HepG2 (cell line): Measurements from ENCODE around the gene ACCS. TPM values are rescaled to one million over a fixed set of nuclear protein-coding genes. Genes with fewer than 3 reads are reported as not detected.

ENCODE experiments used
- ATAC-seq: fragments of 200-7000 bp; cut with Tn5 transposase; 3 replicates; pipeline ENCODE4 v1.9.1; 2020; ENCODE audit warnings: mild to moderate bottlenecking, moderate library complexity
- BruUV-seq: library from RNA; stranded (reverse); fragments of 400-500 nt; replicated peaks from 2 replicates; lab custom pipeline; 2021; lab: Mats Ljungman, UMichigan
- CTCF ChIA-PET: fragments of 300-600 bp; formaldehyde crosslinking; extraction: SDS; loops from one replicate; lab custom pipeline; 2021; ENCODE audit warnings: low total read pairs, inconsistent platforms, low intra/inter-chr PET ratio; lab: Yijun Ruan, JAX
- POLR2A ChIA-PET: fragments of 350-600 bp; sonication (Branson Sonifier 250); formaldehyde crosslinking; loops from one replicate; lab custom pipeline; 2020; ENCODE audit warnings: antibody characterized with exemption, inconsistent platforms; lab: Yijun Ruan, JAX
- DNase-seq: peaks from one replicate; pipeline ENCODE4 v3.0.0-alpha.2; 2015; ENCODE audit warnings: low spot score
- FAIRE-seq: peaks from 3 replicates; lab custom pipeline; 2011; peaks lifted over from hg19 to GRCh38; lab: Jason Lieb, UNC
- H2AFZ ChIP-seq: one replicate; pipeline ENCODE4 v1.6.1; 2011; ENCODE audit warnings: low read length, inconsistent platforms
- H3K27ac ChIP-seq: fragments of 300-600 bp; 3 replicates; pipeline ENCODE4 v1.8.0; 2011; ENCODE audit warnings: mixed run types, mild to moderate bottlenecking, mixed read lengths, low read length, inconsistent platforms; ENCODE audit not compliant: insufficient read depth; ENCODE audit errors: extremely low read length
- H3K27me3 ChIP-seq, 2 experiments: fragments of 200-600 bp in 1 of 2; 2 replicates in 1 of 2; 3 replicates in 1 of 2; pipeline versions ENCODE4 v1.6.0 to v1.8.0; 2011; ENCODE audit warnings: low read length in 2 of 2, mild to moderate bottlenecking in 2 of 2, moderate library complexity in 2 of 2, inconsistent platforms in 1 of 2; ENCODE audit not compliant: insufficient read depth in 2 of 2, control insufficient read depth in 1 of 2
- H3K36me3 ChIP-seq, 2 experiments: fragments of 200-600 bp in 1 of 2; replicated peaks in 1 of 2; 2 replicates in 1 of 2; 3 replicates in 1 of 2; pipeline versions ENCODE4 v1.5.1 to v1.8.0; 2011; ENCODE audit warnings: low read length in 2 of 2, inconsistent platforms in 1 of 2; ENCODE audit not compliant: insufficient read depth in 2 of 2, control insufficient read depth in 1 of 2
- H3K4me1 ChIP-seq: 2 replicates; pipeline ENCODE4 v1.5.1; 2012; ENCODE audit warnings: low read length, inconsistent platforms; ENCODE audit not compliant: insufficient read depth
- H3K4me2 ChIP-seq: 2 replicates; pipeline ENCODE4 v1.6.0; 2011; ENCODE audit warnings: low read depth, low read length, inconsistent platforms
- H3K4me3 ChIP-seq, 3 experiments: fragments of 200-600 bp in 1 of 3; sonication (generic), shearing (Covaris generic) in 1 of 3; replicated peaks in 1 of 3; 2 replicates each; pipeline ENCODE4 v1.5.1; 2011 to 2016; ENCODE audit warnings: low read length in 3 of 3, inconsistent platforms in 2 of 3, low read depth in 2 of 3, mild to moderate bottlenecking in 2 of 3, control low read depth in 1 of 3, mixed read lengths in 1 of 3; ENCODE audit not compliant: insufficient read depth in 1 of 3
- H3K79me2 ChIP-seq: one replicate; pipeline ENCODE4 v1.6.1; 2011; ENCODE audit warnings: low read length, inconsistent platforms; ENCODE audit not compliant: insufficient read depth
- H3K9ac ChIP-seq: 2 replicates; pipeline ENCODE4 v1.6.0; 2011; ENCODE audit warnings: mild to moderate bottlenecking, low read depth, low read length, inconsistent platforms; ENCODE audit not compliant: insufficient read depth
- H3K9me3 ChIP-seq: 2 replicates; pipeline ENCODE4 v1.5.1; 2012; ENCODE audit warnings: mild to moderate bottlenecking, low read length
- H4K20me1 ChIP-seq: 2 replicates; pipeline ENCODE4 v1.6.0; 2011; ENCODE audit warnings: inconsistent platforms, mild to moderate bottlenecking, low read length, moderate library complexity; ENCODE audit not compliant: insufficient read depth
- ATRX ChIP-seq: sonication (generic); formaldehyde crosslinking; IDR thresholded peaks from 2 replicates; pipeline ENCODE4 v1.4.0; 2020; ENCODE audit warnings: missing genetic modification reagents, borderline replicate concordance
- FOXC1 ChIP-seq: sonication (generic); formaldehyde crosslinking; IDR thresholded peaks from 2 replicates; pipeline ENCODE4 v1.8.0; 2022; ENCODE audit warnings: mild to moderate bottlenecking, missing genetic modification reagents, borderline replicate concordance
- ISL2 ChIP-seq: sonication (generic); formaldehyde crosslinking; IDR thresholded peaks from 2 replicates; pipeline ENCODE4 v1.5.0; 2020; ENCODE audit warnings: missing genetic modification reagents
- ISX ChIP-seq: sonication (generic); formaldehyde crosslinking; conservative IDR thresholded peaks from 2 replicates; pipeline ENCODE4 v1.5.0; 2020; ENCODE audit warnings: missing genetic modification reagents
- KAT2B ChIP-seq: fragments of 150-350 bp; IDR thresholded peaks from 2 replicates; pipeline ENCODE4 v1.6.1; 2014; ENCODE audit warnings: low read depth, low read length, borderline replicate concordance
- NCOA1 ChIP-seq: sonication (generic); formaldehyde crosslinking; IDR thresholded peaks from 2 replicates; pipeline ENCODE4 v1.9.0; 2021; ENCODE audit warnings: missing genetic modification reagents
- PAF1 ChIP-seq: IDR thresholded peaks from 2 replicates; pipeline ENCODE4 v1.6.1; 2016; ENCODE audit warnings: missing genetic modification reagents, missing compliant biosample characterization
- SALL1 ChIP-seq: sonication (generic); formaldehyde crosslinking; IDR thresholded peaks from 2 replicates; pipeline ENCODE4 v1.8.0; 2022; ENCODE audit warnings: mild to moderate bottlenecking, missing genetic modification reagents
- SP5 ChIP-seq: IDR thresholded peaks from 2 replicates; pipeline ENCODE4 v1.6.1; 2016; ENCODE audit warnings: low read depth, borderline replicate concordance
- ZMYM2 ChIP-seq: sonication (generic); formaldehyde crosslinking; IDR thresholded peaks from 2 replicates; pipeline ENCODE4 v1.8.0; 2022; ENCODE audit warnings: mild to moderate bottlenecking, missing genetic modification reagents
- WGBS: methylation state at CpG from one replicate; pipeline ENCODE4 v1.1.6; 2017; ENCODE audit warnings: low lambda C conversion rate; 5-methylcytosine and 5-hydroxymethylcytosine counted together
- in situ Hi-C: cut with HindIII; loops from 2 replicates; pipeline ENCODE4 v1.10.0; 2017; ENCODE audit warnings: low pct_unique_long_range_greater_than_20kb; ENCODE audit not compliant: extremely low pct_ligation_motif_present
- intact Hi-C: fragments of 100-400 bp; cut with micrococcal nuclease; formaldehyde crosslinking; loops from one replicate; pipeline ENCODE4 v1.10.0; 2022; ENCODE audit not compliant: unreplicated experiment
- polyA plus RNA-seq, 8 experiments: library from polyadenylated mRNA; depleted of rRNA in 3 of 8; stranded (reverse) in 7 of 8; unstranded in 1 of 8; fragments of >200 nt; fragmentation: Illumina TruSeq in 4 of 8; extraction: Trizol in 4 of 8; gene quantifications; 2 replicates each; pipeline versions ENCODE4 v1.2.1 to v1.2.3, GENCODE V29; 2011 to 2016; ENCODE audit warnings: low read depth in 4 of 8, missing spikeins in 1 of 8, mixed read lengths in 1 of 8; ENCODE audit not compliant: insufficient read depth in 1 of 8
- total RNA-seq, 5 experiments: library from RNA; depleted of rRNA; stranded (reverse); fragments of >200 nt; fragmentation: Illumina TruSeq; extraction: Trizol; gene quantifications; 2 replicates each; pipeline ENCODE4 v1.2.3, GENCODE V29; 2016; ENCODE audit warnings: low read depth in 1 of 5

ACCS gene
- total and polyA plus RNA-seq, 2 of the 13 experiments (the other 11 are each of a cell fraction or from before 2014, with no cell fraction given), result 0.55 to 0.59 TPM

DNA sequence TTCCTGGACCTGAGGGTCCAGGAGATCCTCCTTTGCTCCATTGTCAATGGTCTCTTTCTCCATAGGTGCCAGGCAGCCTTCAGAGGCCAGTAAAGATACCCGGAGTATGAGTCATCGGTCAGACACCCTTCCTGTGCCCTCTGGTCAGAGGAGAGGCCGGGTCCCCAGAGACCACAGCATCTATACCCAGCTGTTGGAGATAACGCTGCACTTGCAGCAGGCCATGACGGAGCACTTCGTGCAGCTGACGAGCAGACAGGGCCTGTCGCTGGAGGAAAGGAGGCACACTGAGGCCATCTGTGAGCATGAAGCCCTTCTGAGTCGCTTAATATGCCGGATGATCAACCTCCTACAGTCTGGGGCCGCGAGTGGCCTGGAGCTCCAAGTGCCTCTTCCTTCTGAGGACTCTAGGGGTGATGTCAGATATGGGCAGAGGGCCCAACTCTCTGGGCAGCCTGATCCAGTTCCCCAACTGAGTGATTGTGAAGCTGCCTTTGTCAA lies 18.1 kb upstream of the ACCS start, which contains the start of gene ACCSL:
Gene ACCSL, plus strand, starts transcription at position 51 of the 501 bp plus-strand sequence. Its CDS starts 56 bp downstream, at position 107.
- intact Hi-C loops (no loop called here), in situ Hi-C loops (no loop called here)
- Histone ChIP-seq H3K4me2 (no peak within 1 kb of the TSS), H3K4me3 (no peak within 1 kb of the TSS), H3K36me3 (no peaks in the 10 kb centered on the region), H3K9ac (no peak within 1 kb of the TSS), H3K27me3 (peaks cover 2 to 3% of the 10 kb centered on the region in 2 experiments; a peak in 1 of 5 replicates), H2AFZ (no peak within 1 kb of the TSS), H4K20me1 (no peaks in the 10 kb centered on the region), H3K79me2 (no peaks in the 10 kb centered on the region), H3K4me1 (no peaks in the 10 kb centered on the region), H3K9me3 (no peaks in the 10 kb centered on the region), H3K27ac (no peak within 1 kb of the TSS)
- FAIRE-seq (no peak), DNase-seq (no peak), ATAC-seq (no peak)
- WGBS, result 74% methylated on average over 2 of the region's 12 CpGs
- POLR2A ChIA-PET, result no interaction called here
- TF ChIP-seq ATRX (no peak), ISX (no peak), FOXC1 (CRISPR knock-in tag) (no peak), KAT2B (no peak), SALL1 (no peak), ZMYM2 (CRISPR knock-in tag) (no peak)
- BruUV-seq, result no TSS peak
- CTCF ChIA-PET, result no interaction called here

- no peaks in the 10 kb centered on the region for H3K4me1 ChIP-seq
- H2AFZ ChIP-seq, result no peak overlapping the region
- intact Hi-C loops (no loop called here), in situ Hi-C loops (no loop called here)
- ChIA-PET CTCF (no interaction called here), POLR2A (no interaction called here)
- ATAC-seq, result no peak
- TF ChIP-seq ISL2 (CRISPR knock-in tag), result no peak
- TF ChIP-seq SP5 (CRISPR knock-in tag), result no peak
- TF ChIP-seq PAF1, result no peak
- TF ChIP-seq NCOA1 (CRISPR knock-in tag), result no peak
- no peak overlapping the region for H3K4me3 ChIP-seq
- H3K27ac ChIP-seq, result no peak overlapping the region
- no peak for DNase-seq
- H3K4me2 ChIP-seq, result no peak overlapping the region
- WGBS, result 0% methylated on average over 3 of the region's 3 CpGs
- FAIRE-seq, result no peak
- H3K9me3 ChIP-seq, result no peaks in the 10 kb centered on the region
- no peaks in the 10 kb centered on the region for H3K79me2 ChIP-seq
- H3K36me3 ChIP-seq, result no peaks in the 10 kb centered on the region
- no TSS peak for BruUV-seq
- peaks cover 2 to 6% of the 10 kb centered on the region in 2 experiments; a peak in 2 of 5 replicates for H3K27me3 ChIP-seq
- H4K20me1 ChIP-seq, result no peaks in the 10 kb centered on the region
- no peak overlapping the region for H3K9ac ChIP-seq
Measured at GRCh38 chr11:44049832-44050231, 16.2 kb upstream of the ACCS start.
